HUDEP-2 (cell line): ENCODE measurements around the gene NSUN6.

ENCODE experiments used
- DNase-seq, 76 experiments: peaks; one replicate each; lab custom pipeline; 2025; ENCODE audit not compliant: unreplicated experiment in 76 of 76; lab: John Stamatoyannopoulos, UW

The NSUN6 gene

DNA sequence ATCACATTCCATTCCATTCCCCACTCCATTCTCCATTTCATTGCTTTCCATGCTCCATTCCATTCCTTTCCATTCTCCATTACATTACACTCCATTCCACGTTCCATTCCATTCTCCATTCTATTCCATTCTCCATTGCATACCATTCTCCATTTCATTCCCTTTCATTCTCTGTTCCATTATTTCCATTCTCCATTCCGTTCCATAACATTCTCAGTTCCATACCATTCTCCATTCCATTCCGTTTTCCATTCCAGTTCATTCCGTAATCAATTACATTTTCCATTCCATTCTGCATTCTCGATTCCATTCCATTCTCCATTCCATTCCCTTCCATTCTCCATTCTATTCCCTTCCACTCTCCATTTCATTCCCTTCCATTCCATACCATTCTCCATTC, 86.4 kb downstream of the NSUN6 start:
- no peak for DNase-seq

DNA sequence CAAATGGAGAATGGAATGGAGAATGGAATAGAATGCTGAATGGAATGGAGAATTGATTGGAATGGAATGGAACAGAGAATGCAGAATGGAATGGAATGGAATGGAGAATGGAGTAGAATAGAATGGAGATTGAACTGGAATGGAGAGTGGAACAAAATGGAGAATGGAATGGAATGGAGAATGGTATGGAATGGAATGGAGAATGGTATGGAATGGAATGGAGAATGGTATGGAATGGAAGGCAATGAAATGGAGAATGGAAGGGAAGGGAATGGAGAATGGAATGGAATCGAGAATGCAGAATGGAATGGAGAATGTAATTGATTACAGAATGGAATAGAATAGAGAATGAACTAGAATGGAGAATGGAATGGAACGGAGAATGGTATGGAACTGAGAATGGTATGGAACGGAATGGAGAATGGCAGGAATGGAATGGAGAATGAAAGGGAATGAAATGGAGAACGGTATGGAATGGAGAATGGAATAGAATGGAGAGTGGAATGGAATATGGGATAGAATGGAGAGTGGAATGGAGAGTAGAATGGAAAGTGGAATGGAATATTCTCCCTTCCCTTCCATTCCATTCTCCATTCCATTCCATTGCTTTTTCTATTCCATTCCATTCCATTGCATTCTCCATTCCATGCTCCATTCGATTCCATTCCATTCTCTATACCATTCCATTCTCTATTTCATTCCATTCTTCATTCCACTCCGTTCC, 88.2 kb downstream of the NSUN6 start:
- no peak for DNase-seq

DNA sequence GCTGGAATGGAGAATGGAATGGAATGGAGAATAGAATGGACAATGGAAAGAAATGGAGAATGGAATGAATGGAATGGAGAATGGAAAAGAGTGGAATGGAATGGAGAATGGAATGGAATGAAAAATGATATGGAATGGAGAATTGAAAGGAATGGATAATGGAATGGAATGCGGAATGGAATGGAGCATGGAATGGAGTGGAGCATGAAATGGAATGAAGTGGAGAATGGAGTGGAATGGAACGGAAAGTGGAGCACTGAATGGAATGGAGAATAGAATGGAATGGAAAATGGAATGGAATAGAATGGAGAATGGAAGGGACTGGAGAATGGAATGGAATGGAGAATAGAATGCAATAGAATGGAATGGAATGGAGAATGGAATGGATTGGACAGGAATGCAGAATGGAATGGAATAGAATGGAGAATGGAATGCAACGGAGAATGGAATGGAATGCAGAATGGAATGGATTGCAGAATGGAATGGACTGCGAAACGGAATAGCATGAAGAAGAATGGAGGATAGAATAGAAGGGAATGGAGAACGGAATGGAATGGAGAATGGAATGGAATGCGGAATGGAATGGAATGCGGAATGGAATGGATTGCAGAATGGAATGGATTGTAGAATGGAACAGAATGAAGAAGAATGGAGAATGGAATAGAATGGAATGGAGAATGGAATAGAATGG, 89.4 kb downstream of the NSUN6 start:
- no peak for DNase-seq

DNA sequence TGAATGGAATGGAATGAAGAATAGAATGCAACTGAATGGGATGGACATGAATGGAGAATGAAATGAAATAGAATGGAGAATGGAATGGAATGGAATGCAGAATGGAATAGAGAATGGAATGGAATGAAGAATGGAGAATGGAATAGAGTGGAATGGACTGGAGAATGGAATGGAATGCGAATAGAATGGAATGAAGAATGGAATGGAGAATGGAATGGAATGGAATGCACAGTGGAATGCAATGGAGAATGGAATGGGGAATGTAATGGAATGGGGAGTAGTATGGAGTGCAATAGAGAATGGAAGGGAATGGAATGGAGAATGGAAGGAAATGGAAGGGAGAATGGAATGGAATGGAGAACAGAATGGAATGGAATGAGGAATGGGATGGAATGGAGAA, 93.4 kb downstream of the NSUN6 start:
- DNase-seq = no peak

DNA sequence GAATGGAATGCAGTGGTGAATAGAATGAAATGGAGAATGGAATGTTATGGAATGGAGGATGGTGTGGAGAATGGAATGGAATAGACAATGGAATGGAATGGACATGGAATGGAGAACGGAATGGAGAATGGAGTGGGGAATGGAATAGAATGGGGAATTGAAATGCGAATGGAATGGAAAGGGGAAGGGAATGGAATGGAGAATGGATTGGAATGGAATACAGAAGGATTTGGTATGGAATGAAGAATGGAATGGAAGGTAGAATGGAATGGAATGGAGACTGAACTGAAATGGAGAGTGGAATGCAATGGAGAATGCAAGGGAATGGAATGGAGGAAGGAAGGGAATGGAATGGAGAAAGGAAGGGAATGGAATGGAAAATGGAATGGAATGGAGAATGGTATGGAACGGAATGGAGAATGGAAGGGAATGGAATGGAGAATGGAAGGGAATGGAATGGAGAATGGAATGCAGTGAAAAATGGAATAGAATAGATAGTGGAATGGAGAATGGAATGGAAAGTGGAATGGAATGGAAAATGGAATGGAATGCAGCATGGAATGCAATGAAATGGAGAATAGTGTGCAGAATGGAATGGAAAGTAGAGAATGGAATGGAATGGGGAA, 94.8 kb downstream of the NSUN6 start:
- no peak for DNase-seq

DNA sequence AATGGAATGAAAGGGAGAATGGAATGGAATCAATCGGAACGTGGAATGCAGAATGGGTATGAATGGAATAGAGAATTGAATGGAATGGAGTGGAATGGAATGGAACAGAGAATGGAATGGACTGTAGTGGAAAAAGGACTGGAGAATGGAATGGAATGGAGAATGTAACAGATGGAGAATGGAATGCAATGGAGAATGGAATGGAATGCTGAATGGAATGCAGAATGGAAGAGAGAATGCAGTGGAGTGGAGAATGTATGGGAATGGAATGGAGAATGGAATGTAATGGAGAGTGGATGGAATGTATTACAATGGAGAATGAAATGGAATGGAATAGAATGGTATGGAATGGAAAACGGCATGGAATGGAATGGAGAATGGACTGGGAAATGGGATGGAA, 96.9 kb downstream of the NSUN6 start:
- DNase-seq = no peak

DNA sequence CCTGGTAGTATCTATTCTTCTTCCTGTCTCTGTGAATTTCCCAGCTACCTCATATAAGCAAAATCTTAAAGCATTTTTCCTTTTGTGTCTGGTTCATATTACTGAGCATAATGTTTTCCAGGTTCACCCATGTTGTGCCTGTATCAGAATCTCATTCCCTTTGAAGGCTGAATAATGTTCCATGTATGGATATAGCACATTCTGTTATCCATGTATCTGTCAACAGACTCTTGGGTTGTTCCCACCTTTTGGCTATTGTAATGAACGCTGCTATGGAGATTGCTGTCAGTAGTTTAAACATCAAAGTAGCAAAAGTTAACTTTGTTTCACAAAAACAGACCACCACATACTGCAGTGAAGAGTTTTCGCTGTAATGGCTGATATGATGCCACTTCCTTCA, 99.9 kb downstream of the NSUN6 start:
- no peak for DNase-seq

DNA sequence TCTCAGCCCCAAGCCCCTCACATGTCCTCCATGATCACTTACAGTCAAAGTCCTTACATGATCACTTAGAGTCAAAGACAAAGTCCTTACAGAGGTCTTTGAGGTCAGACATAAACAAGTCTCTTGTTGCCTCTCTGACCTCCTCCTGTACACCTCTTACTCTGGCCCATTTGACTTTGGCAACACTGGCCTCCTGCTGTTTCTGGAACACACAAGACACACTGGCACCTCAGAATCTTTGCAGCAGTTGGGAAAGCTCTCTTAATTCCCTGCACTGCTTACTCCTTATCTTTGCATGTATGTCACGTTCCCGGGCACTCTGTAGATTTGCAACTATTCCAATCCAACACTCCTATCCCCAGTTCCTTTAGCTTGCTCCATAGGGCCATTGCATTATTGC, 102.3 kb downstream of the NSUN6 start:
- no peak for DNase-seq

DNA sequence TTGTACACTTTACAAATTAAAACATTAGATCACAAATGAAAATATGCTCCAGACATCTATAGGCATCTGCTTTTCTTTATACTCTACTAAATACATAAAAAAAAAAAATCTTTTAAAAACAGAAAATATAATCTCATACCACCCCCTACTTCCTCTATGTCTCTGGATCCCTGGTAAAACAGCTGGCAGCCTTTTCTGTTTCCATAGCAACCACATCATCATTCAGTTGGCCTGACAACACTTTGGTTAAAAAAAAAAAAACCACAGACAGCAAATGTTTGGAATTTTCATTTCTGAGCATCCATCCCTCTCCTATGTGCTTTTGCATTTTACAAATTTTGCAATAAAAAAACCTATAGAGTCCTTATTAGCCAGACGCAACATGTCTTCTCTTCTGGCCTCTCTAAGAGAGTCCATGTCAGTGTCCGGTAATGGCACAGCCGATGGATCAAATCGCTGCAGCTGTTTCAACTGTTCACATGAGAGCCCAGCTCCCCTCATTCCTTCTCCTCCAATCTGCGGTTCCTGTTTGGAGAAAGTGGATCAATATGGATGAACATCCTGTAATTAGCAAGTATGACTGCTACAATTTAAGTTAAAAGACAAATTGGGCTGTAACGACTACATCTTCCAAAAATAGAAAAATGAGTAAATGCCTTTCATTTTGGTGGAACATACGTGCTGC, 105.6 kb downstream of the NSUN6 start:
- no peak for DNase-seq

DNA sequence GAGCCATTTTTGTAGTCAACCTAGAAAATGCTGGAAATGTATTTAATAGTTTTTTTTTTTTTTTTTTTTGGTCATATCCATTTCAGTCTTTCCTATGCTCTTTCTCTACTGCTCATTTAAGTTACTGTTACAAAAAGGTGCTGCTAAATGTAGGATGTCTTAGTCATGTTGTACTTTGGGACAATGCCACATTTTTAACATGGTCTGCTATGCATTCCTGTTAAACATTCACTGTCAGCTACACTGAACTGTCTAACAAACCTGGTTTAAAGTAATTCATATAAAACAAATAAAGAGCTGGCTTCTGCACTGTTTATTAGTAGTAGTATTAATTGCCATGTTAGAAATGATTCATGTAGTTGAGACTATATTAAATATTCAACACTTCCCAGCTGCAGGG, 108.6 kb downstream of the NSUN6 start:
- DNase-seq = no peak

DNA sequence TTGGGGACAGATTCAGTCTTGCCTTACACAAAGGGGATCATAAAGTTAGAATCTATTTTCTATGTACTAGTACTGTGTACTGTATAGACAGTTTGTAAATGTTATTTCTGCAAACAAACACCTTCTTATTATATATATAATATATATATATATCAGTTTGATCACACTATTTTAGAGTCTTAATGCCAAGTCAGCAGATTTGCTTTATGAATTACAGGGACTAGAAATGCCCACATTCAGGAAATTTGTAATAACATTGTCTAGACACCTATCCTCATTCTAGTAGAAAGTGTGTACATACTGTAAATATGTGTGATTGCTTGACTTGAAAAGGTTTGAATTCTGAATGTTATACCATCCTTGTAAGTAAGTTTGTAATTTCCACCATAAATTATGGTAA, 111.2 kb downstream of the NSUN6 start:
- no peak for DNase-seq

DNA sequence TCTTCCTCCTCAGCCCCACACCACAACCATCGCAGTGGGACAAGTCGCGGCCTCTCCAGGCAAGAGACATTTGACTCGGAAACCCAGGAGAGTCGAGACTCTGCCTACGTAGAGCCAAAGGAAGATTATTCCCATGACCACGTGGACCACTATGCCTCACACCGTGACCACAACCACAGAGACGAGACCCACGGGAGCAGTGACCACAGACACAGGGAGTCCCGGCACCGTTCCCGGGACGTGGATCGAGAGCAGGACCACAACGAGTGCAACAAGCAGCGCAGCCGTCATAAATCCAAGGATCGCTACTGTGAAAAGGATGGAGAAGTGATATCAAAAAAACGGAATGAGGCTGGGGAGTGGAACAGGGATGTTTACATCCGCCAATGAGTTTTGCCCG, 112.1 kb downstream of the NSUN6 start:
- no peak for DNase-seq

DNA sequence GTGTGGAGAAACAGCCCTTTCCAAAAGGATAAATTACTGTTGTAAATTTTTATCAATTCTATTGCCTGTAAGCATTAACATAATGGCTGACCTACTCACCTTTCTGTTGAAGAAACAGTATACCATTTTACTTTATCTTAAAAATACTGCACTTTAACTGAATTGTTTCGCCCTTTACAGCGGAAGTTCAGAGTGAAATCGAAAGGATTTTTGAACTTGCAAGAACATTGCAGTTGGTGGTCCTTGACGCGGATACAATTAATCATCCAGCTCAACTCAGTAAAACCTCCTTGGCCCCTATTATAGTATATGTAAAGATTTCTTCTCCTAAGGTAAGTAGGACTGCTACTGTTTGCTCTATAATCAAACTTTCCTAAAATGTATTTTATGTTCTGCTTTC, 117.5 kb downstream of the NSUN6 start:
- DNase-seq = no peak

DNA sequence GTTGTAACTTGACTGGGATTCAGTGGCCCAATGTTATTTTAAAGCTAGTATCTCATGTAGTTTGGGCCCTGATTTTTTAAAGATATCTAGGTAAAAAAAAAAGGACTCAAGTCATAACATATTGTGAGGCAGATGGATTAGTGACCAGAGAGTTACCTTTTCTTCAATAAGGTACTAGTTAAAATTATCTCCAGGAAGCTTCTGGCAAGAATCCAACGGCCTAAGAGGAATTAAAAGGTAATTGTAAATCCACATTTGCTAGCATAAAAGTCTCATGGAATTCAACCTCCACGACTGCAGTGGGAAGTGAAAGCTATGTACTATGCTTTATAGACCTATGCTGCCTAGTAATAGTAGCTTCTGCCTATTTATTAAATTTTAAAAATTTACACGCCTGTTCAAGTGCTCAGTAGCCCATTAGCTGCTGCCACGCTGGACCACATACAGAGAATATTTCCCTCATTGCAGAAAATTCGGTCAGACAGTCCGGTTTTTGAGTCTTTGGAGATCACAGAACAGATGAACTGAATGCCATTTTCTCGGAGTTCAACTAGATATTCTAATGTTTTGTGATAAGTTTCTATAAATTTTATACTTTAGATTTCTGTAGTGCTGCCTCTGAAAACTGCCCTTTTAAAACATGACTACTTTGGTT, 118.4 kb downstream of the NSUN6 start:
- no peak for DNase-seq

DNA sequence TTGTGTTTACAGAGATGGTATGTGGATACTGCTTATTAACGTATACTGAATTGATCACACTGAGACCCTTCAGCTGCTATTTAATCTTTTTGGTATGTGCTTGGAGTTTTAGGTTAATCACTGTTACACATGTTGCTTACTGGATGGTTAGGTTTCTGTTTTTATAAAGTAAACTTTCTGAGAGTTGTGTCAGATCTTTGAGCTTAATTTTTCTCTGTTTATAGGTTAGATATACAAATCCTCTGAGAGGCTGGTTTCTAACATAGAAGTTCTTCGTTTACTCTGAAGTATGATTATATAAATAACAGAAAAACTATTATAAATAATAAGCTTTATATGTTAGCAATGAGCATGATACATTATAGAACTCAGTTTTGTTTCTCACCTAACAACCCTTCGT, 123.1 kb downstream of the NSUN6 start:
- no peak for DNase-seq

DNA sequence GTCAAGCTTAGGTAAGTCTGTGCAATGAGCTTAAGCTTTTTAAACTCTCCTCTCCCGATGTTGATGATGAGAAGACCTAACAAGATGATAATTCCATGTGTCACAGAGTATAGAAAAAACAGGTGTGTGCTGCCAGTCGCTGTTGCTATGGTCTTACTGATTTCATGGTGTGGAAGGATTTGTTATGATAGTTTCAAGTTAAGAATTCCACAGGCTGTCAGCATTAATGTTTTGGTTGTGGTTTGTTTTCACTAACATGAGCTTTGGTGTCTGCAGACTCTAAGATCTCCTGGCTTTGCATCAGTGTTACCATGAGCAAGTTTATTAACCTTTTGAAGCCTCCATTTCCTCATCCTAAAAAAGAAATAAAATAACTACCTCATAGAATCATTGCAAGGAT, 123.7 kb downstream of the NSUN6 start:
- no peak for DNase-seq

DNA sequence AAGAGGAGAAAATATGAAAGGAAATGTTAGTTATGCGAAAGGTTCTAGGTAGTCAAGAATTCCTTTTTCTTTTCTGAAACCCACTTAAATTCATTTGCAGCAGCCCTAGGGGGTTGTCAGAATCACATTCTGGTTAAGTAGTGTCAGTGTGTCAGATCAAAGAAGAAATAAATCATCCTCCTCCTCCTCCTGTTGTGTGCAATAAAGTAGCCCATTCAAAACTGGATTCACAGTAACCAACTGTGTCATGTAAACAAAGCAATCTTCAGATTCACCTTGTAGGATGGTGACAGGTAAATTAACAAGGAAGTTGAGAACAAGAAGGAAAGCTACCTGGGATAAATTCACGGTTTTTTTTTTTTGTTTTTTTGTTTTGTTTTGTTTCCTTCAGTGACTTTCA, 127.5 kb downstream of the NSUN6 start:
- no peak for DNase-seq

DNA sequence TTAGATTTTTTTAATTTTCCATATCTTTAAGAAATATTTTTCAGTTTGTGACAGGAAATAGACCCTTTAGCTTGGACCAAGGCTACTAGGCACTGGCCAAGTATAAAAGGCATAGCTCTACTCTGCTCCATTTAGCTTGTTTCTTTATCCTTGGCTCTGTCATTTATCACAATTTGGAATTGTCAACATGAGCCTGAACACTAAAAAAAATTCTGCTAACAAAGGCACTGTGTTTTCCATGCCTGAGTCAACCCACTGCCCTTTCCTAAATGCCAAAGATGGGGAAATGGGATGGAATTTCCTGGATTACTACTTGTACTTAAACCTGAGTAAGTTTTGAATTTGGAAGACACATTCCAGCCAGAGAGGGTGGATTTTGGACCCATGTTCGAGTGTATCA, 128.4 kb downstream of the NSUN6 start:
- no peak for DNase-seq

DNA sequence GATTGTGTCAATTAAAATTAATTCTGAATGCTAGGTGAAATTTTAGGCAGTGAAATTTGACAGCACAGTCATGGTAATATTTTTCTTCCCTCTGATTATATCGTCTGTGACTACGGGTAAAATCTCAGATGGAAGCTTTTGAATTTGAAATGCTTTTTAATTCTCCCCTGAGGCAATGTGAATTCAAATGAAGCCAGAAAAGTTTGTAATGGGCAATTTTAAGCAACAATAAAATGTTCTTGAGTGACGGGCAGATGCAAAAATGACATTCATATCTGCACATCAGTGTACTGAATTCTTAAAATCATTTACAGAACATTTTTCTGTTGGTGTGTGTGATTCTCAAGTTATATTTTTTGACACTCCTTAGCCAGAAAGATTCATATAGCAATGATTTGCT, 134.5 kb downstream of the NSUN6 start:
- no peak for DNase-seq

DNA sequence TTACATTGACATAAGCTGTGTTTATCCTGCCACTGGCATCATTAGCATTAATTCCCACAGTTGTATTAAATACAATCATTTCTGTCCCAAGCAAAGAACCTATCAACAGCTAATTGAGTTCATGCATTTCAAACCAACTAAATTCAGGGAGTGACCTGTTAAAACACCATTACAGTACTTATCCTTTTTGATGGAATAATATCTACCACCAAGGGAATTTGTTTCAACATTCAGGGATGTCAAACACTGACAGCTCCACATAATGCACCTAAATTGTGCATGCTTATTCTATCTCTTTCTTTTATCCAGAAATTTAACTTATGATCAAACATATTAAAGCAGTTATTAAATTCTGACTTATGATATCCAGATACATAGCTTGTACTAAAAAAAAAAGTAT, 136.8 kb downstream of the NSUN6 start:
- DNase-seq = no peak

DNA sequence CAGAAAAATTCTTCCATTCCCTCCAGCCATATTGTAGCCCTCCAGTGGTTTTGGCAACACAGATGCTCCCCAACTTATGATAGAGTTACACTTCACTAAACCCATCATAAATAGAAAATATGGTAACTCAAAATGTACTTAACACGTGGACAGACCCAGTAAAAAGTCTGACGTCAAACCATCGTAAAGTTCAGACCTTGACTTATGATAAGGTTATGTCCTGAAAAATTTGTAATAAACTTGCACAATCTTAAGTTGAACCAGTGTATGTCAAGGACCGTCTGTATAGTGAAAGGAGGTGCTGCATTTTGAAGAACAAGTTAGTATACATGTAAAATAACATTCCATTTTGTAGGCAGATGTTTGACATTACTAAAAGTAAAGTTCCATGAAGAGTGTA, 142.8 kb downstream of the NSUN6 start:
- DNase-seq = no peak
